HG03097 (cell line): ENCODE data around the gene P2RX1.
A peak's percentile ranks its signal among the peaks of the same experiment; 100 is the strongest.

Experiments used
- ATAC-seq: cut with Tn5 transposase; IDR thresholded peaks from one replicate; pipeline ENCODE4 v1.9.1; 2021; ENCODE audit not compliant: unreplicated experiment, low FRiP score

Gene P2RX1

GRCh38 chr17:3915995-3916696 lies at the start of gene P2RX1:
Gene P2RX1 (minus strand): TSS chr17:3916465. CDS start chr17:3916225, 240 bp downstream.
- ATAC-seq: no peak

- ATAC-seq: no peak
These were observed 49.0 kb upstream of the P2RX1 start for GRCh38 chr17:3965118-3965800.

- peak; percentile 32 for ATAC-seq
These were observed 48.2 kb upstream of the P2RX1 start, which contains the start of gene ATP2A3 for GRCh38 chr17:3964203-3965117. Gene ATP2A3 (minus strand): TSS chr17:3964437. CDS start chr17:3964291, 146 bp downstream.

GRCh38 chr17:3963237-3964201 lies 47.3 kb upstream of the P2RX1 start:
- peak; percentile 4 for ATAC-seq

GRCh38 chr17:3962965-3963236 lies 46.6 kb upstream of the P2RX1 start:
- no peak for ATAC-seq

GRCh38 chr17:3962217-3962964 lies 46.1 kb upstream of the P2RX1 start:
- no peak for ATAC-seq

- no peak for ATAC-seq
These were observed 45.3 kb upstream of the P2RX1 start for GRCh38 chr17:3961564-3962047.

GRCh38 chr17:3960764-3961163 lies 44.5 kb upstream of the P2RX1 start:
- ATAC-seq: no peak

- ATAC-seq: no peak
These were observed 43.8 kb upstream of the P2RX1 start for GRCh38 chr17:3959921-3960601.

GRCh38 chr17:3959295-3959899 lies 43.1 kb upstream of the P2RX1 start:
- ATAC-seq: no peak

- no peak for ATAC-seq
These were observed 41.7 kb upstream of the P2RX1 start for GRCh38 chr17:3957735-3958599.

- ATAC-seq: no peak
These were observed 40.7 kb upstream of the P2RX1 start for GRCh38 chr17:3956983-3957382.

GRCh38 chr17:3956327-3956957 lies 40.2 kb upstream of the P2RX1 start:
- no peak for ATAC-seq

- no peak for ATAC-seq
These were observed 39.4 kb upstream of the P2RX1 start for GRCh38 chr17:3955673-3955988.

- no peak for ATAC-seq
These were observed 38.9 kb upstream of the P2RX1 start for GRCh38 chr17:3954976-3955672.

GRCh38 chr17:3954086-3954485 lies 37.8 kb upstream of the P2RX1 start:
- ATAC-seq: no peak

GRCh38 chr17:3953542-3953941 lies 37.3 kb upstream of the P2RX1 start:
- ATAC-seq: no peak
